DOHH2 (cell line): ENCODE data around the gene CCL11.

Source experiments
- H3F3A ChIP-seq: fragments of 200-600 bp; sonication (generic), shearing (Covaris generic); 2 replicates; pipeline ENCODE4 v1.6.0; 2016; ENCODE audit warnings: antibody characterized with exemption, mild to moderate bottlenecking; ENCODE audit not compliant: control insufficient read depth, insufficient read depth
- H3K27ac ChIP-seq: fragments of 200-600 bp; sonication (generic); 2 replicates; pipeline ENCODE4 v1.5.1; 2014; ENCODE audit warnings: low read depth, mild to moderate bottlenecking, low read length, moderate library complexity
- H3K27me3 ChIP-seq: fragments of 200-600 bp; sonication (generic); 2 replicates; pipeline ENCODE4 v1.6.1; 2014; ENCODE audit warnings: mild to moderate bottlenecking, low read length, mixed read lengths; ENCODE audit not compliant: control insufficient read depth
- H3K36me3 ChIP-seq: fragments of 200-600 bp; sonication (generic); 2 replicates; pipeline ENCODE4 v1.6.1; 2014; ENCODE audit warnings: mild to moderate bottlenecking, low read length, moderate library complexity, mixed read lengths; ENCODE audit not compliant: control insufficient read depth
- H3K4me1 ChIP-seq: fragments of 200-600 bp; sonication (generic); 2 replicates; pipeline ENCODE4 v1.6.1; 2014; ENCODE audit warnings: mild to moderate bottlenecking, low read length, mixed read lengths; ENCODE audit not compliant: control insufficient read depth
- H3K4me2 ChIP-seq: fragments of 200-600 bp; sonication (generic); 2 replicates; pipeline ENCODE4 v1.6.0; 2014; ENCODE audit warnings: mild to moderate bottlenecking, low read length, moderate library complexity
- H3K4me3 ChIP-seq: fragments of 200-600 bp; sonication (generic); 2 replicates; pipeline ENCODE4 v1.5.1; 2014; ENCODE audit warnings: mild to moderate bottlenecking, low read length, mixed read lengths
- H3K79me2 ChIP-seq: fragments of 200-600 bp; sonication (generic); 2 replicates; pipeline ENCODE4 v1.6.1; 2014; ENCODE audit warnings: mild to moderate bottlenecking, low read length, mixed read lengths; ENCODE audit not compliant: control insufficient read depth
- H3K9me2 ChIP-seq: fragments of 200-600 bp; sonication (generic); replicated peaks from 2 replicates; pipeline ENCODE4 v1.6.1; 2014; ENCODE audit warnings: mild to moderate bottlenecking, low read length, mixed read lengths; ENCODE audit not compliant: control insufficient read depth
- H3K9me3 ChIP-seq: fragments of 200-600 bp; sonication (generic); 2 replicates; pipeline ENCODE4 v1.6.1; 2014; ENCODE audit warnings: antibody characterized with exemption, low read length, mixed read lengths; ENCODE audit not compliant: control insufficient read depth, insufficient read depth
- H4K20me1 ChIP-seq: fragments of 200-600 bp; sonication (generic); 2 replicates; pipeline ENCODE4 v1.6.0; 2014; ENCODE audit warnings: low read depth, mild to moderate bottlenecking, antibody characterized with exemption, low read length, moderate library complexity; ENCODE audit not compliant: control insufficient read depth, insufficient read depth
- EZH2phosphoT487 ChIP-seq: fragments of 200-600 bp; sonication (generic); IDR thresholded peaks from 2 replicates; pipeline ENCODE4 v1.6.1; 2017; ENCODE audit warnings: borderline replicate concordance, mild to moderate bottlenecking, antibody characterized with exemption, low read length, moderate library complexity, mixed read lengths
- TF ChIP-seq, protein P1 (sequence below): fragments of 200-600 bp; sonication (generic); IDR thresholded peaks from one replicate; pipeline ENCODE4 v1.5.1; 2014; ENCODE audit warnings: antibody characterized with exemption, mild to moderate bottlenecking, low read depth, low read length; ENCODE audit not compliant: poor library complexity, severe bottlenecking

CCL11 gene

DNA sequence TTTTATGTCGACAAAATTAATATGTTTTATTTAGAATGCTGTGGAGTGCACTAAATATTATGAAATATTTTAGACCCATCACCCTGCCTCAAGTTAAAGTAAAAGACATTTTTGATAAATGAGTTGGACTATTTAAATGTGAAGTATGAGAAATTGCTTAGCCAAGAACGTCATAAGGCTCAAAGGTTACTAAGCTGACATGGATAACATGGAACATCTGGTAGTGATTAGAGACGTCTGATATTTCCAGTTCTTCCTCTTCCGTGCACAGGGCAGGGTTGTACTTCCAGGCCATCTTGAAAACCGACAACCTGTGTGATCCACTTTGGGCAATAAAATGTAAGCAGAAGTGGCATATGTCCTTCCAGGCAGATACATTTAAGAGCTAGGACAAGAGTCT lies 26.5 kb downstream of the CCL11 start:
- no peaks in the 10 kb centered on the region for H3K9me2 ChIP-seq
- no peaks in the 10 kb centered on the region for H3K36me3 ChIP-seq
- no peaks in the 10 kb centered on the region for H3F3A ChIP-seq
- no peaks in the 10 kb centered on the region for H3K79me2 ChIP-seq
- H3K27ac ChIP-seq = no peak overlapping the region
- H3K4me3 ChIP-seq = no peak overlapping the region
- no peak overlapping the region for H3K4me2 ChIP-seq
- no peak for TF ChIP-seq EZH2phosphoT487
- TF ChIP-seq, protein P1, sequence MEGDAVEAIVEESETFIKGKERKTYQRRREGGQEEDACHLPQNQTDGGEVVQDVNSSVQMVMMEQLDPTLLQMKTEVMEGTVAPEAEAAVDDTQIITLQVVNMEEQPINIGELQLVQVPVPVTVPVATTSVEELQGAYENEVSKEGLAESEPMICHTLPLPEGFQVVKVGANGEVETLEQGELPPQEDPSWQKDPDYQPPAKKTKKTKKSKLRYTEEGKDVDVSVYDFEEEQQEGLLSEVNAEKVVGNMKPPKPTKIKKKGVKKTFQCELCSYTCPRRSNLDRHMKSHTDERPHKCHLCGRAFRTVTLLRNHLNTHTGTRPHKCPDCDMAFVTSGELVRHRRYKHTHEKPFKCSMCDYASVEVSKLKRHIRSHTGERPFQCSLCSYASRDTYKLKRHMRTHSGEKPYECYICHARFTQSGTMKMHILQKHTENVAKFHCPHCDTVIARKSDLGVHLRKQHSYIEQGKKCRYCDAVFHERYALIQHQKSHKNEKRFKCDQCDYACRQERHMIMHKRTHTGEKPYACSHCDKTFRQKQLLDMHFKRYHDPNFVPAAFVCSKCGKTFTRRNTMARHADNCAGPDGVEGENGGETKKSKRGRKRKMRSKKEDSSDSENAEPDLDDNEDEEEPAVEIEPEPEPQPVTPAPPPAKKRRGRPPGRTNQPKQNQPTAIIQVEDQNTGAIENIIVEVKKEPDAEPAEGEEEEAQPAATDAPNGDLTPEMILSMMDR = no peak
- no peaks in the 10 kb centered on the region for H3K9me3 ChIP-seq
- no peaks in the 10 kb centered on the region for H3K4me1 ChIP-seq
- peaks cover 17% of the 10 kb centered on the region for H3K27me3 ChIP-seq
- H4K20me1 ChIP-seq = no peaks in the 10 kb centered on the region

DNA sequence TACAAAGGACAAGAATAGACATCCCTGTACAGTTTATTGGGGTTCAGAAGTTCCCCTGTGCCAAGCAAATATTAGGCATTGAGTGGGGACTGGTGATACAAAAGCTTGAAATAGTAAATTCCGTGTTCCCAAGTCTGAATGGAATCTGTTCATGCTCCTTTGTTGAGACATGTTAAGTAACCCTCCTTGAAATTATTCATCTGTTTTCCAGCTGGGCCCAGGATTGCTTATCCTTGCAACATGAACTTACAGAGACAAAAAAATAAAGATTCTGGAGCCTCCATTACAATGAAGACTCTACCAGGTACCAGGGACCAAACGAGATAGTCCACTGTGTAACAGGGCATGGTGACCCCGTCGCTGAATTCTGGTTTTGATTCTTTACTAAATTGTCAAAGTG lies 27.6 kb downstream of the CCL11 start:
- no peaks in the 10 kb centered on the region for H4K20me1 ChIP-seq
- H3K27me3 ChIP-seq = peaks cover 17% of the 10 kb centered on the region
- H3K9me3 ChIP-seq = no peaks in the 10 kb centered on the region
- no peaks in the 10 kb centered on the region for H3K36me3 ChIP-seq
- no peak for TF ChIP-seq EZH2phosphoT487
- TF ChIP-seq, protein P1 = no peak
- no peak overlapping the region for H3K4me3 ChIP-seq
- H3K4me1 ChIP-seq = no peaks in the 10 kb centered on the region
- no peaks in the 10 kb centered on the region for H3K79me2 ChIP-seq
- no peak overlapping the region for H3K4me2 ChIP-seq
- no peaks in the 10 kb centered on the region for H3K9me2 ChIP-seq
- H3F3A ChIP-seq = no peaks in the 10 kb centered on the region
- no peak overlapping the region for H3K27ac ChIP-seq

DNA sequence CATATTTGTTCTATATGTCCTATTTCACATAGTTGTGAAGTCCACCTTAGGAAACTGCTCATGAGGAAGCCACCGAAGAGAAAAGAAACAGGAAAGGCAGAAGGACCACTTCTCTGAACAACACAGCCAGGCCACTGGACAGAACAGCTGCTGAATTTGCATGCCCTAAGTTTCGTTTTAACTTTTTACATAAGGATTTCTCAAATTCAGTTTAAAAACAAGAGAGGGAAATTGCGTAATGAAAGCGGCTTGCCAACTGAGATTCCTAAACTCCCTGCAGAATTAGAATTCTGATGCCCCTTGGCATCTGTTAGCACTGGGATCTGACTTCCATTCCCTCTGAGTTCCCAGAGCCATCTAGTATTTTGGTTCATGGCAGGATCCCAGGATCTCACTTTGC lies 28.7 kb downstream of the CCL11 start:
- H3K36me3 ChIP-seq = no peaks in the 10 kb centered on the region

More for the DNA sequence above, 28.7 kb downstream of the CCL11 start:
- H3K27me3 ChIP-seq = peaks cover 17% of the 10 kb centered on the region
- no peaks in the 10 kb centered on the region for H4K20me1 ChIP-seq
- no peaks in the 10 kb centered on the region for H3K4me1 ChIP-seq
- H3K4me3 ChIP-seq = no peak overlapping the region
- no peaks in the 10 kb centered on the region for H3K9me3 ChIP-seq
- no peaks in the 10 kb centered on the region for H3K9me2 ChIP-seq
- no peak overlapping the region for H3K4me2 ChIP-seq
- no peaks in the 10 kb centered on the region for H3F3A ChIP-seq
- no peak overlapping the region for H3K27ac ChIP-seq
- TF ChIP-seq, protein P1 = no peak
- no peak for TF ChIP-seq EZH2phosphoT487
- H3K79me2 ChIP-seq = no peaks in the 10 kb centered on the region
